Spleen (tissue), 7 donors: Measurements from ENCODE around the gene REG4.

Experiments
- CTCF ChIP-seq, 11 experiments: fragments of 200-600 bp in 7 of 11; fragments of 450-650 bp in 4 of 11; sonication (generic) in 4 of 11; IDR thresholded peaks in 8 of 11; conservative IDR thresholded peaks in 3 of 11; 1 replicate in 7 of 11; 2 replicates in 4 of 11; pipeline versions ENCODE4 v1.4.0 to v1.8.0; 2016 to 2021; ENCODE audit warnings: antibody characterized with exemption in 11 of 11, inconsistent platforms in 4 of 11, mild to moderate bottlenecking in 1 of 11
- POLR2A ChIP-seq, 3 donors: fragments of 450-650 bp; IDR thresholded peaks; one replicate each; pipeline ENCODE4 v1.5.1; 2017; ENCODE audit warnings: antibody characterized with exemption in 3 of 3, mild to moderate bottlenecking in 1 of 3
- donor health status: DM: no; HTN: no; CAD: no; lungs with moderate emphysema.
- donor health status: DM: no; HTN: no; CAD: no.
- donor health status: DM: no; HTN: no; CAD: no.

GRCh38 chr1:119816407-119816806 is 5.1 kb upstream of the REG4 start:
- no peak for TF ChIP-seq CTCF (IDR thresholded peaks at IDR 0.05 in 8 of 11, conservative IDR thresholded peaks at IDR 0.05 in 3 of 11)
- TF ChIP-seq POLR2A (IDR thresholded peaks at IDR 0.05) = no peak
